ENCODE data around the gene BMPR1B.

DNA sequence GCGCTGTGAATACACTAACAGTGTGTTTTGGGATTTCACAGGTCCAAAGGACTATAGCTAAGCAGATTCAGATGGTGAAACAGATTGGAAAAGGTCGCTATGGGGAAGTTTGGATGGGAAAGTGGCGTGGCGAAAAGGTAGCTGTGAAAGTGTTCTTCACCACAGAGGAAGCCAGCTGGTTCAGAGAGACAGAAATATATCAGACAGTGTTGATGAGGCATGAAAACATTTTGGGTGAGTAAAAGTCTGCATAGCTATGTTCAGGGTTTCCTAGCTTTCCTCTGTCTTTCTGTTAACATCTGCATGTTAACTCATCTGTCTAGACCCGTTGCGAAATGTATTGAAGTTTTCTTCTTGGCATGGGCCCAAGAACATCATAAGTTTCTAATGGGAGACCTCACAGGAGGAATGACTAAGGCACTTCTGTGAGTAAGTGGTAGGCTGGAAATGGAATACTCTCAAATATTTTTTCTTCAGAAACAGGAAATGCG, 372.1 kb downstream of the BMPR1B start:
- TF ChIP-seq, protein P1, sequence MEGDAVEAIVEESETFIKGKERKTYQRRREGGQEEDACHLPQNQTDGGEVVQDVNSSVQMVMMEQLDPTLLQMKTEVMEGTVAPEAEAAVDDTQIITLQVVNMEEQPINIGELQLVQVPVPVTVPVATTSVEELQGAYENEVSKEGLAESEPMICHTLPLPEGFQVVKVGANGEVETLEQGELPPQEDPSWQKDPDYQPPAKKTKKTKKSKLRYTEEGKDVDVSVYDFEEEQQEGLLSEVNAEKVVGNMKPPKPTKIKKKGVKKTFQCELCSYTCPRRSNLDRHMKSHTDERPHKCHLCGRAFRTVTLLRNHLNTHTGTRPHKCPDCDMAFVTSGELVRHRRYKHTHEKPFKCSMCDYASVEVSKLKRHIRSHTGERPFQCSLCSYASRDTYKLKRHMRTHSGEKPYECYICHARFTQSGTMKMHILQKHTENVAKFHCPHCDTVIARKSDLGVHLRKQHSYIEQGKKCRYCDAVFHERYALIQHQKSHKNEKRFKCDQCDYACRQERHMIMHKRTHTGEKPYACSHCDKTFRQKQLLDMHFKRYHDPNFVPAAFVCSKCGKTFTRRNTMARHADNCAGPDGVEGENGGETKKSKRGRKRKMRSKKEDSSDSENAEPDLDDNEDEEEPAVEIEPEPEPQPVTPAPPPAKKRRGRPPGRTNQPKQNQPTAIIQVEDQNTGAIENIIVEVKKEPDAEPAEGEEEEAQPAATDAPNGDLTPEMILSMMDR (IDR thresholded peaks at IDR 0.05), result no peak
- TF ChIP-seq EZH2 (IDR thresholded peaks at IDR 0.05; ENCODE audit: borderline replicate concordance, insufficient read depth, low read depth, low read length, poor library complexity, severe bottlenecking), result no peak
